ENCODE measurements around the gene C6orf118. TPM values are rescaled to one million over a fixed set of nuclear protein-coding genes. Genes with fewer than 3 reads are reported as not detected.
A peak's percentile ranks its signal among the peaks of the same experiment; 100 is the strongest.

The C6orf118 gene
- 1 to 10 TPM in 5 of 10 donors, under 1 TPM in 5; 0.50 to 2.6 (median 0.95) TPM for polyA plus RNA-seq (ENCODE audit: insufficient read length in 10 of 10)
- long read RNA-seq, donor 1, result 0 reads
- long read RNA-seq, donor 2, result 0 reads
- long read RNA-seq, donor 3, result 0 reads
- long read RNA-seq, donor 4, result 0 reads
- long read RNA-seq, donor 5, result 0 reads
- long read RNA-seq, donor 6, result 0 reads
- long read RNA-seq, donor 7, result 0 reads
- long read RNA-seq, donor 8, result 0 reads
- long read RNA-seq, donor 9, result 0 reads

- DNase-seq, result peak; percentile 82 to 97 (median 92)
Measured at GRCh38 chr6:165308926-165309731, at the start of gene C6orf118. Gene C6orf118 (minus strand): TSS chr6:165309605. CDS start chr6:165309586, 19 bp downstream.

- DNase-seq, result no peak
Measured at GRCh38 chr6:165345700-165346099, 36.3 kb upstream of the C6orf118 start.

GRCh38 chr6:165340532-165340931 is 31.1 kb upstream of the C6orf118 start:
- no peak for DNase-seq

GRCh38 chr6:165325609-165326008 is 16.2 kb upstream of the C6orf118 start:
- DNase-seq, result no peak

- DNase-seq, result no peak
Measured at GRCh38 chr6:165321555-165322145, 12.2 kb upstream of the C6orf118 start.

- DNase-seq, result no peak
Measured at GRCh38 chr6:165321150-165321549, 11.7 kb upstream of the C6orf118 start.

- DNase-seq, result no peak
Measured at GRCh38 chr6:165317723-165318122, 8.3 kb upstream of the C6orf118 start.

GRCh38 chr6:165306955-165307354 is 2.5 kb downstream of the C6orf118 start:
- no peak for DNase-seq

GRCh38 chr6:165301372-165302246 is 7.8 kb downstream of the C6orf118 start:
- no peak for DNase-seq

- no peak for DNase-seq
Measured at GRCh38 chr6:165300422-165300936, 8.9 kb downstream of the C6orf118 start.

- DNase-seq, result no peak
Measured at GRCh38 chr6:165298875-165299274, 10.5 kb downstream of the C6orf118 start.

GRCh38 chr6:165298402-165298801 is 11.0 kb downstream of the C6orf118 start:
- DNase-seq, result no peak

- DNase-seq, result no peak
Measured at GRCh38 chr6:165292657-165293056, 16.7 kb downstream of the C6orf118 start.

GRCh38 chr6:165274611-165275010 is 34.8 kb downstream of the C6orf118 start:
- no peak for DNase-seq

- no peak for DNase-seq
Measured at GRCh38 chr6:165272585-165272984, 36.8 kb downstream of the C6orf118 start.

- DNase-seq, result no peak
Measured at GRCh38 chr6:165268987-165269386, 40.4 kb downstream of the C6orf118 start.

GRCh38 chr6:165266621-165267020 is 42.8 kb downstream of the C6orf118 start:
- DNase-seq, result no peak

GRCh38 chr6:165266191-165266590 is 43.2 kb downstream of the C6orf118 start:
- no peak for DNase-seq

GRCh38 chr6:165260462-165260861 is 48.9 kb downstream of the C6orf118 start:
- no peak for DNase-seq

- no peak for DNase-seq
Measured at GRCh38 chr6:165249808-165250207, 59.6 kb downstream of the C6orf118 start.

GRCh38 chr6:165245701-165246100 is 63.7 kb downstream of the C6orf118 start:
- no peak for DNase-seq

- peak; percentile 33 to 74 (median 47) for DNase-seq
Measured at GRCh38 chr6:165245287-165245686, 64.1 kb downstream of the C6orf118 start.
